Motor neuron (in vitro differentiated cells): ENCODE data around the gene ATP8B3. TPM values are rescaled to one million over a fixed set of nuclear protein-coding genes. Genes with fewer than 3 reads are reported as not detected.

Source experiments
- ATAC-seq, 8 experiments: fragments of 200-7000 bp; cut with Tn5 transposase; replicated peaks in 6 of 8; 2 replicates each; pipeline ENCODE4 v1.8.0; 2021; ENCODE audit warnings: mild to moderate bottlenecking in 8 of 8, moderate library complexity in 8 of 8
- H3K27ac ChIP-seq, 2 donors: fragments of 250-450 bp; sonication (Bioruptor Pico); 2 replicates each; pipeline ENCODE4 v1.9.0; 2021; ENCODE audit warnings: antibody characterized with exemption in 2 of 2, mild to moderate bottlenecking in 2 of 2, moderate library complexity in 1 of 2
- H3K4me1 ChIP-seq, 2 donors: fragments of 250-450 bp; sonication (Bioruptor Pico); replicated peaks in 1 of 2; 2 replicates each; pipeline ENCODE4 v1.6.1; 2021; ENCODE audit warnings: antibody characterized with exemption in 2 of 2, mild to moderate bottlenecking in 2 of 2, moderate library complexity in 1 of 2
- H3K4me3 ChIP-seq, 5 donors: fragments of 250-450 bp; sonication (Bioruptor Pico); 2 replicates each; pipeline ENCODE4 v1.9.0; 2021; ENCODE audit warnings: antibody characterized with exemption in 5 of 5, mild to moderate bottlenecking in 5 of 5, moderate library complexity in 4 of 5
- WGBS, 10 experiments: fragments of 450-650 bp; shearing (Covaris generic); methylation state at CpG; one replicate each; pipeline ENCODE4 v1.0.0; 2022; 5-methylcytosine and 5-hydroxymethylcytosine counted together
- in situ Hi-C, 9 experiments: fragments of 400-800 bp; cut with MboI; loops; one replicate each; pipeline ENCODE4 v1.15.0; 2021; ENCODE audit warnings: low sequenced_read_pairs in 9 of 9, low pct_unique_long_range_greater_than_20kb in 2 of 9; ENCODE audit not compliant: unreplicated experiment in 9 of 9
- total RNA-seq, 8 experiments: library from RNA; unstranded; fragments of 300-600 nt; gene quantifications; 2 replicates each; pipeline versions ENCODE4 v1.2.3 to v1.2.4, GENCODE V29; 2022

Gene ATP8B3
- total RNA-seq, 8 experiments from 2014 or later, result 0.32 to 2.3 (median 0.78) TPM

- WGBS, 10 experiments, result 80 to 100% (median 90%) methylated on average over 1 to 2 of the region's 61 CpGs; no CpG with 5 or more reads in 7 of the 10 experiments
- in situ Hi-C loops, result loop anchor here in 1 of 9 experiments (25.0 kb wide), 1 partner anchor 279 kb away; no protein-coding TSS in a partner anchor
Observed at GRCh38 chr19:1815605-1816529, 3.8 kb upstream of the ATP8B3 start.

DNA sequence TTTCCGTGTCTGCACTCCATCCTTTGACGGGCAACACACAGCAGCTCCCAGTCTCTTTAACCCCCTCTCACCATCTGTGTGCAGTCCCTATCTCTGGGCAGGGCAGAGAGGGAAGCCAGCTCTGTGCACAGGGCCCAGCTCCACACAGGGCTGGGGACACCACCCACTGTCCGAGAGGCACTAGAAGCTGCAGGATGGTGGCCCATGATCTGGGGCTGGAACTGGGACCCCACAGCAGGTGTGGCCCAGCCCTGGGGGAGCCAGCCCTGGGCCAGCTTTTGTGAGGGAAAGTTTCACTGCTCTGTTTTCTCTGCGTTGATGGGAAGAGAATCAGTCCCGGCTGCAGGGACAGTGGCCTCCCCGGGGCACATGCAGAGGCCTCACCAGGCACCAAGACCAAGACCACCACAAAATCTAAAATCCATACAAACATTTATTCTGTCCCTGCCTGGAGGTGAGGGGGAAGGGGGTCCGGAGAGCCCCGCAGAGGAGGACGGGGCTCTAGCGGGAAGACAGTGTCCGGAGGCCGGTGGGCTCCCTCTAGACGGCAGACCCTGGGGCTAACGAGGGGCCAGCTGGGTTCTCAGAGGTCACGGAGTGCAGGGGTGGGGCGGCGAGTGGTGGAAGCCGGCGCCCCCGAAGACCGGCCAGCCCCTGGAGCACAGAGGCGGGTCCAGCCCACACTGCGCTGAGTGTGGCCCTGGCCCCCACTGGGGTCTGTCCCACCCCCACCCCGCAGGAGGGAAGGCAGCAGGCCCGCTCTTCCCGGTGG, 2.9 kb upstream of the ATP8B3 start:
- Histone ChIP-seq H3K4me1 (peaks cover 25 to 28% of the 10 kb centered on the region in 2 donors), H3K27ac (no peak overlapping the region), H3K4me3 (no peak overlapping the region)
- in situ Hi-C loops, result loop anchor here in 1 of 9 experiments (25.0 kb wide), 1 partner anchor 278 kb away; no protein-coding TSS in a partner anchor
- ATAC-seq, result no peak
- 80 to 100% (median 100%) methylated on average over 1 to 3 of the region's 26 CpGs; no CpG with 5 or more reads in 7 of the 10 experiments for WGBS, 10 experiments

More at GRCh38 chr19:1815605-1816529, 3.8 kb upstream of the ATP8B3 start:
- Histone ChIP-seq H3K27ac (no peak overlapping the region), H3K4me3 (no peak overlapping the region), H3K4me1 (peaks cover 29 to 32% of the 10 kb centered on the region in 2 donors)
- ATAC-seq, result no peak

DNA sequence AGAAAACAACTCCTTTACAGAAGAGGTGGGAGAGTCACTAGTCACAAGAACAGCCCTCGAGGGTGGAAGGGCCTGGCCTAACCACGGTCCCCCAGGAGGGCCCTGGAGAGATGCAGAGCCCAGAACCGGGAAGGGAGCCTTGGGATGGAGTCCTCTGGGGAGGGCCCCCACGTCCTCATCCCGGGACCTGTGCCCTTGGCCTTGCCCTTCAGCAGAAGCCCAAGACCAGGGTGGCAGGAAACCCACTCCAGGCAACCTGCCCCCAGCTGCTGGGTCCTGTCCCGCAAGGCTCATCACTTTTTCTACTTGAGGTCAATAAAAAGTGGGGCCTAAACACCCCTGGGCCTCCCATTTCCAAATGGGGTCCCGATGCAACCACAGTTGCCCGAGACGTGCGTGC, 2.3 kb upstream of the ATP8B3 start:
- ATAC-seq, result no peak
- Histone ChIP-seq H3K4me3 (no peak overlapping the region), H3K27ac (no peak overlapping the region), H3K4me1 (peaks cover 19 to 22% of the 10 kb centered on the region in 2 donors)
- WGBS, 10 experiments, result 92 to 100% methylated on average over 1 to 2 of the region's 10 CpGs; no CpG with 5 or more reads in 8 of the 10 experiments
- in situ Hi-C loops, result loop anchor here in 1 of 9 experiments (25.0 kb wide), 1 partner anchor 277 kb away; no protein-coding TSS in a partner anchor

DNA sequence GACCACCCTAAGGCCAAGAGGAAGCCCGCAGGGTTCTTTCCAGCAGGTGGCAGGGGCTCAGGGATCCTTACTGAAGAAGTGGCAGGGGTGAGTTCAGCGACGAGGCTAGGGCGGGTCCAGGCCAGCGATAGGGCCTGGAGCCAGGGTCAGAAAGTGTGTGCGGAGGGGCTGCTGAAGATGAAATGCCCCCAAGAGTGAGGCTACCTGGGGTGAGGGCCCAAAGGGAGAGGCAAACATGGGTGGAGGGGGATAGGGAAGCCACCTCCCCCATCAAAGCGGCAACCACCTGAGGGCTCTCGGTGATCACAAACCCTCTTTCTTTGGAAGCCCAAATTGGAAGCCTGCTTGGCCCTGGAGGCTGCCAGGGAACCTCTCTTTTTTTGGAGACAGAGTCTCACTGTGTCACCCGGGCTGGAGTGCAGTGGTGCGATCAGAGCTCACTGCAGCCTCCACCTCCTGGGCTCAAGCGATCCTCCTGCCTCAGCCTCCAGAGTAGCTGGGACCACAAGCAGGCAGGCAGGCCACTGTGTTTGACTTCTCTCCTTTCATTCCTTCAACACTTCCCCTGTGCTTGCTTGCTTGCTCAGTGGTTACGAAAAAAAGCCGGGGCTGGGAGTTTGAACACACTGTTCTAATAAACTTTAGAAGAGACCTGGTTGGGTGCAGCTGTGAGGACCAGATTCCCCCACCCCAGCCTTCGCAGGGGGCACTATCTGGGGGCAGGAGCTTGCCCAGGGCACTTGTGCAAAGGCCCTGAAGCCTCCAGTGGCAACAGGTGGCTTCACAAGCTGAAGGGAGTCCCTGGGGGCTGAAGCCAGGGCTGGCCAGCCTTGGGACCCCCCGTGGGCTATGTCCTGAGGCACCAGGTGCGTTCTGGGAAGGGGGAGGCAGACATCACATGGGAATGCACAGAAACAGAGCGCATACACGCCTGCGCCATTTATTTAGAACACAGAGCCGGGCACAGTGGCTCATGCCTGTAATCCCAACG, 1.4 kb upstream of the ATP8B3 start:
- ATAC-seq, result no peak
- H3K27ac ChIP-seq, result peak overlapping the region in 1 of 2 donors; percentile 58
- peak overlapping the region; percentile 27 to 40 (median 29) for H3K4me3 ChIP-seq
- in situ Hi-C loops, result loop anchor here in 1 of 9 experiments (25.0 kb wide), 1 partner anchor 276 kb away; no protein-coding TSS in a partner anchor
- H3K4me1 ChIP-seq, result peaks cover 10 to 15% of the 10 kb centered on the region in 2 donors
- WGBS, 10 experiments, result 50 to 100% (median 90%) methylated on average over 1 to 12 of the region's 21 CpGs; no CpG with 5 or more reads in 3 of the 10 experiments

- WGBS, 10 experiments, result 0 to 7% (median 5%) methylated on average over 2 to 4 of the region's 47 CpGs; no CpG with 5 or more reads in 7 of the 10 experiments
- Histone ChIP-seq H3K27ac (peak overlapping the region in 1 of 2 donors; percentile 58), H3K4me1 (peaks cover 10 to 15% of the 10 kb centered on the region in 2 donors), H3K4me3 (peak overlapping the region; percentile 27 to 40 (median 29))
- in situ Hi-C loops, result loop anchor here in 1 of 9 experiments (25.0 kb wide), 1 partner anchor 275 kb away; no protein-coding TSS in a partner anchor
- peak; percentile 87 to 90 (median 89) for ATAC-seq
Observed at GRCh38 chr19:1812426-1813191, 533 bp upstream of the ATP8B3 start.

DNA sequence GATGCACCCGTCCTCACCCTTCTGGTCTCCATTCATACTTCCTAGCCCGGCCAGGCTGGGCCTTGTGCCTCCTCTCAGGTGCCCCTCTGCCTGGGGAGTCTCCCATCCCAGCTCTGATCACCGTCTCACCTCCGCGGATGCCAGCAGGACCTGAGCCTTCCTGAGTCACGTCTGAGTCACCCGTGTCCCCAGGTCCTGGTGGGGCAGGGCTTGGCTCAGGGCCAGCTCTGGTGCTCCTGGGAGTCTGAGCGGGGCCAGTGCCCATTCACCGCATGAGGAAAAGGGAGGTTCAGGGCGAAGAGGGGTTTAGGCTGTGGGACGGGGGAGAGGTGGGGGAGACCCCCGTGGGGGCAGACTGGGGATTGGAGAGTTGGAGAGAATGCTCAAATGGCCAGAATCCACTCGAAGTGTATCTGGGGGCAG, 593 bp downstream of the ATP8B3 start:
- ATAC-seq, result peak in 1 of 8 experiments; percentile 2
- Histone ChIP-seq H3K27ac (no peak overlapping the region), H3K4me1 (peaks cover 10 to 15% of the 10 kb centered on the region in 2 donors), H3K4me3 (no peak overlapping the region)
- no CpG with 5 or more reads among the region's 13 CpGs for WGBS, 10 experiments
- in situ Hi-C loops, result loop anchor here in 1 of 9 experiments (25.0 kb wide), 1 partner anchor 274 kb away; no protein-coding TSS in a partner anchor

- ATAC-seq, result no peak
- no peak overlapping the region for H3K27ac ChIP-seq
- 40 to 100% (median 90%) methylated on average over 1 to 3 of the region's 19 CpGs; no CpG with 5 or more reads in 4 of the 10 experiments for WGBS, 10 experiments
- H3K4me1 ChIP-seq, result peaks cover 7 to 10% of the 10 kb centered on the region in 2 donors
- H3K4me3 ChIP-seq, result no peak overlapping the region
- in situ Hi-C loops, result loop anchor here in 1 of 9 experiments (25.0 kb wide), 1 partner anchor 273 kb away; no protein-coding TSS in a partner anchor
Observed at GRCh38 chr19:1810439-1811160, 1.5 kb downstream of the ATP8B3 start.

DNA sequence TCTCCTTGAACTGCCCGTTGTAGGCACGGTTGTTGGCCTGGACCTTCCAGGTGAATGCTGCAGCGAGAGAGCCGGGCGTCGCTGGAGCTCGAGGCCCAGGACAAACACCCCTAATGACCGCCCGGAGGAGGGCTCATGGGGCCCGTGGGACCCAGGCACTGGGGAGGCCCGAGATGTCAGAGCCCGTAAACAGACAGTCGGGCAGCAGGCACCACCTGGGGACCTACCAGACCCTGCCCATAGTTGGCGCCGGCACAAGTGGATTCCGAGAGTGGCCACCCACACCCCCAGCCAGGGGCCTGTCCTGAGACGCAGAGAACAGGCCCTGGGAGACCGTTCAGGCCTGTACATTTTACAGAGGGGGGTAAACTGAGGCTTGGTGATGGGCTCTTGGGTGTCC, 2.4 kb downstream of the ATP8B3 start:
- no CpG with 5 or more reads among the region's 18 CpGs for WGBS, 10 experiments
- peaks cover 0 to 10% of the 10 kb centered on the region in 2 donors for H3K4me1 ChIP-seq
- H3K27ac ChIP-seq, result no peak overlapping the region
- no peak for ATAC-seq
- in situ Hi-C loops, result loop anchor here in 1 of 9 experiments (25.0 kb wide), 1 partner anchor 272 kb away; no protein-coding TSS in a partner anchor
- no peak overlapping the region for H3K4me3 ChIP-seq

DNA sequence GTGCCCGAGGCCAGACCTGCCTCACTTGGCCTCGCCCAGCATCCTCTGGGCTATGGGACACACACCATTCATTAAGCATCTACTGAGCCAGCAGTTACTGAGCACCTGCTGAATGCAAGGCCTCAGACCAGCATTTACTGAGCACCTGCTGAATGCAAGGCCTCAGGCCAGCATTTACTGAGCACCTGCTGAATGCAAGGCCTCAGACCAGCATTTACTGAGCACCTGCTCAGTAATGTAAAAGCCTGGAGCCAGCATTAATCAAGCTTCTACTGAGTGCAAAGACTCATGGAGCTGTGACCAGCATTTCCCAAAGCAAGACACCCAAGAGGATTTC, 3.7 kb downstream of the ATP8B3 start:
- no peak for ATAC-seq
- 100% methylated on average over 1 of the region's 2 CpGs; no CpG with 5 or more reads in 9 of the 10 experiments for WGBS, 10 experiments
- Histone ChIP-seq H3K27ac (no peak overlapping the region), H3K4me3 (no peak overlapping the region), H3K4me1 (peaks cover 0 to 7% of the 10 kb centered on the region in 2 donors)
- in situ Hi-C loops, result loop anchor here in 1 of 9 experiments (25.0 kb wide), 1 partner anchor 271 kb away; no protein-coding TSS in a partner anchor

DNA sequence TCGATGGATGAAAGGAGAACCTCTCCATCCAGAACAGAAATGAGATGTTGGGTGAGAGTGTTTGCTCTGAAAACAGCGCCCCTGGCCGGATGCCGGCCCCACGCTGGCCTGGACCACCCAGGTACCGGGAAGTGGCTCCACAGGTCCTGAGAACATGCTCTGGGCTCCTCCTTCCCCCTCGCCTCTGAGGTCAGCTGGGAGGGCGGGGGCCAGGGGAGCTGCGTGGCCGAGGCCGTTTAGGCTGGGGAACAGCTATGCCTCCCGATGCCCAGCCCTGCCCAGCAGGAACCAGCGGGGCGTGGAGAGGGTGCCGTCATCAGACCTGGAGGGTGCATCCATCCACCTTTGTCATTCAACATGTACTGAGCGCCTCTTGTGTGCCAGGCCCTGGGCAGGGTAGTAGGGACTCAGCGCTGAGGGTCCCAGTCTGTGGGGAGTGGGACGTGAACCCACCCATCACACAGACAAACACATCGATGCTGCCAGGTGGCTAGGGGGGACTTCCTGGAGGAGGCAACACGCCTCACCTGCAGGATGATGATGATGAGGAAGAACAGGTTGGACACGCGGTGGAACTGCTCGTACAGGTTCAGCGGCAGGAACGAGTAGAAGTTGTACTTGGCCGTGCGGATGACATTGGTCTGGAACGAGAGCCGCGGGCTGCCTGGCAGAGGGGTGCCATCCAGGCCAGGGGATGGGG, 4.2 kb downstream of the ATP8B3 start:
- ATAC-seq, result no peak
- no peak overlapping the region for H3K27ac ChIP-seq
- in situ Hi-C loops, result loop anchor here in 1 of 9 experiments (25.0 kb wide), 1 partner anchor 271 kb away; no protein-coding TSS in a partner anchor
- H3K4me1 ChIP-seq, result peaks cover 0 to 1% of the 10 kb centered on the region in 2 donors
- H3K4me3 ChIP-seq, result no peak overlapping the region
- WGBS, 10 experiments, result 60 to 100% (median 95%) methylated on average over 1 to 7 of the region's 30 CpGs; no CpG with 5 or more reads in 6 of the 10 experiments
